Central memory CD8-positive, alpha-beta T cell (primary cell): Measurements from ENCODE around the gene PPP4R3A.
"Not testable (repeated sequence)": the region's sequence is repeated elsewhere in the genome, so short reads cannot be mapped to it uniquely, and the experiment has no call there.

ENCODE experiments used
- ATAC-seq: fragments of 150-1000 bp; cut with Tn5 transposase; replicated peaks from 2 replicates; pipeline ENCODE4 v1.10.0; 2022; ENCODE audit warnings: mild to moderate bottlenecking, moderate FRiP score, moderate number of reproducible peaks; ENCODE audit not compliant: poor library complexity, severe bottlenecking; ENCODE audit errors: extremely low read depth
- DNase-seq, 2 donors: peaks; one replicate each; pipeline ENCODE4 v3.0.0; 2021; ENCODE audit warnings: low spot score in 2 of 2
- H3K27ac Mint-ChIP-seq: one replicate; pipeline ENCODE4 v1.8.0; 2022; ENCODE audit warnings: low read depth, mild to moderate bottlenecking, moderate library complexity, mixed read lengths
- H3K27me3 Mint-ChIP-seq: one replicate; pipeline ENCODE4 v1.8.0; 2022; ENCODE audit warnings: mixed read lengths
- H3K36me3 Mint-ChIP-seq: one replicate; pipeline ENCODE4 v1.8.0; 2022; ENCODE audit warnings: mild to moderate bottlenecking, moderate library complexity, mixed read lengths; ENCODE audit not compliant: insufficient read depth
- H3K4me1 Mint-ChIP-seq: one replicate; pipeline ENCODE4 v1.8.0; 2022; ENCODE audit warnings: mixed read lengths
- H3K4me3 Mint-ChIP-seq: one replicate; pipeline ENCODE4 v1.8.0; 2022; ENCODE audit warnings: mild to moderate bottlenecking, moderate library complexity, mixed read lengths
- H3K9me3 Mint-ChIP-seq: one replicate; pipeline ENCODE4 v1.8.0; 2022; ENCODE audit warnings: mixed read lengths

PPP4R3A gene

DNA sequence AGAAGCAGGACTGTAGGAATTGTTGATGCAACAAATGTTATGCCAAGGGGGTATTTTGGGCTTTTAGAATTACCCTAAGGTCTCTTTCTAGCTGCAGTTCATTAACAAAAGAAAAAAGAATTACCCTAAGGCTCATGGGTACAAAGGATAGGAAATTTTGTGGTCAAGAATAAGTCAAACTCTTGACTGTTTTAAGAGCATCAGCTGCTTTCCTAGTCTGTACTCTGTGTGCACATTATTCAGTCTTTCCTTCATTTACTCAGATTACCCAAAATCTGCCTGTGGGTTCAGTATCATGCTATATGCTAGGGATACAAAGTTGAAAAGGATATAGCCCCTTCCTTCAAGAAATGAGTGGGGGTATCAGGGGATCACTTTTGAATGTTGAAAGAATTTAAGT is 56.0 kb downstream of the PPP4R3A start:
- H3K4me3 Mint-ChIP-seq: no peak overlapping the region
- H3K27me3 Mint-ChIP-seq: no peaks in the 10 kb centered on the region
- H3K27ac Mint-ChIP-seq: no peak overlapping the region
- no peak for ATAC-seq
- H3K36me3 Mint-ChIP-seq: peaks cover 37% of the 10 kb centered on the region
- H3K4me1 Mint-ChIP-seq: peaks cover 5% of the 10 kb centered on the region
- DNase-seq: no peak
- no peaks in the 10 kb centered on the region for H3K9me3 Mint-ChIP-seq

DNA sequence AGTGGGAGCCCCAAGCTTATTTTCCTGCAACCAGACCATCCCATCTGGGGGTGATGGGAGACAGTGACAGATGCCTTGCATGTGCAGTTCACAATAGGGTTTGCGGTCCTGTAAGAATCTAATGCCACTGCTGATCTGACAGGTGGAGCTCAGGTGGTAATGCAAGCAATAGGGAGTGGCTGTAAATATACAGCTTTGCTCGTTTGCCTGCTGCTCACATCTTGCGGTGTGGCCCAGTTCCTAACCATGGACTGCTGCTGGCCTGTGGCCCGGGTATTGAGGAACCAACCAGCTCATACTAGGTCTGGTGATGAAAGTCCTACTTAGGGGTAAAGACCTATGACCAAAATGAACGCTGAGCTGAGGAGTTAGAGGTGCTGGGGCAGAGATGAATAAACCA is 56.4 kb downstream of the PPP4R3A start:
- Mint-ChIP-seq H3K4me1 (peaks cover 5% of the 10 kb centered on the region), H3K4me3 (no peak overlapping the region), H3K27me3 (no peaks in the 10 kb centered on the region), H3K36me3 (peaks cover 33% of the 10 kb centered on the region), H3K27ac (no peak overlapping the region), H3K9me3 (no peaks in the 10 kb centered on the region)
- DNase-seq: no peak
- ATAC-seq: no peak

- ATAC-seq: no peak
- DNase-seq: no peak
- Mint-ChIP-seq H3K4me3 (no peak overlapping the region), H3K27ac (no peak overlapping the region), H3K4me1 (no peaks in the 10 kb centered on the region), H3K9me3 (no peaks in the 10 kb centered on the region), H3K27me3 (peaks cover 32% of the 10 kb centered on the region), H3K36me3 (peaks cover 2% of the 10 kb centered on the region)
Observed at GRCh38 chr14:91444335-91445020, 65.6 kb downstream of the PPP4R3A start.

DNA sequence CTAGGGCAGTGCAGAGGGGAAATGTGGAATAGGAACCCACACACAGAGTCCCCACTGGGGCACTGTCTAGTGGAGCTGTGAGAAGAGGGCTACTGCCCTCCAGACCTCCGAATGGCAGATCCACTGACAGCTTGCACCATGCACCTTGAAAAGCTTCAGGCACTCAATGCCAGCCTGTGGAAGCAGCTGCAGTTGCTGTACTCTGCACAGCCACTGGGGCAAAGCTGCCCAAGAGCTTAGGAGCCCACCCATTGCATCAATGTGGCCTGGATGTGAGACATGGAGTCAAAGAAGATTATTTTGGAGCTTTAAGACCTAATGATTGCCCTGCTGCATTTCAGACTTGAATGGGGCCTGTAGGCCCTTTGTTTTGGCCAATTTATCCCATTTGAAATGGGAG is 70.8 kb downstream of the PPP4R3A start:
- H3K36me3 Mint-ChIP-seq: no peaks in the 10 kb centered on the region
- no peaks in the 10 kb centered on the region for H3K4me1 Mint-ChIP-seq
- DNase-seq (no peak), ATAC-seq (no peak)
- no peak overlapping the region for H3K4me3 Mint-ChIP-seq
- no peaks in the 10 kb centered on the region for H3K9me3 Mint-ChIP-seq
- H3K27ac Mint-ChIP-seq: no peak overlapping the region
- peaks cover 25% of the 10 kb centered on the region for H3K27me3 Mint-ChIP-seq

GRCh38 chr14:91438845-91439244 is 71.3 kb downstream of the PPP4R3A start:
- DNase-seq: no peak
- no peaks in the 10 kb centered on the region for H3K4me1 Mint-ChIP-seq
- no peaks in the 10 kb centered on the region for H3K36me3 Mint-ChIP-seq
- no peak overlapping the region for H3K27ac Mint-ChIP-seq
- peaks cover 20% of the 10 kb centered on the region for H3K27me3 Mint-ChIP-seq
- no peak overlapping the region for H3K4me3 Mint-ChIP-seq
- ATAC-seq: no peak
- H3K9me3 Mint-ChIP-seq: no peaks in the 10 kb centered on the region

DNA sequence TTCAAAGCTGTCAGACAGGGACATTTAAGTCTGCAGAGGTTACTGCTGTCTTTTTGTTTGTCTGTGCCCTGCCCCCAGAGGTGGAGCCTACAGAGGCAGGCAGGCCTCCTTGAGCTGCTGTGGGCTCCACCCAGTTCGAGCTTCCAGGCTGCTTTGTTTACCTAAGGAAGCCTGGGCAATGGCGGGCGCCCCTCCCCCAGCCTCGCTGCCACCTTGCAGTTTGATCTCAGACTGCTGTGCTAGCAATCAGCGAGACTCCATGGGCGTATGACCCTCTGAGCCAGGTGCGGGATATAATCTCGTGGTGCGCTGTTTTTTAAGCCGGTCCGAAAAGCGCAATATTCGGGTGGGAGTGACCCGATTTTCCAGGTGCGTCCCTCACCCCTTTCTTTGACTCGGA is 73.8 kb downstream of the PPP4R3A start:
- H3K9me3 Mint-ChIP-seq, H3K27me3 Mint-ChIP-seq, H3K4me3 Mint-ChIP-seq, H3K27ac Mint-ChIP-seq, H3K36me3 Mint-ChIP-seq, DNase-seq, H3K4me1 Mint-ChIP-seq, ATAC-seq: not testable (repeated sequence)

DNA sequence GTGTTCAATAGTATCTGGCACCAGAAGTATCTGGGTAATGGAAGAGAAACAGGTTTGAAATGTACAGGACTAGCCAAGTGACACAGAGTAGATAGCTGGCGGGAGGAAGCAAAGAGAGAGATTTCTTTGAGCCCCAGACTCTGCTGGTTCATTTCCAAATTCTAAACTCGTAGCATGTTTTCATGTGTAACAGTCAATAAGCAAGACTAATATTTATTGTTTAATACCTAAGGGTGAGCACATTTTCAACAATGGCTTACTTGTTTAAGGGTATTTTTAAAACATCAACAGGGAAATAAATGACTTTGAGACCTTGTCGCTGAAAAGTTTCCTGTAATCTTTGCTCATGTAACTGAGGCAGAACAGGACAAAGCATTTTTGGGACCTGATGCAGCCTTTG is 80.7 kb downstream of the PPP4R3A start:
- H3K27ac Mint-ChIP-seq: no peak overlapping the region
- no peak overlapping the region for H3K4me3 Mint-ChIP-seq
- H3K9me3 Mint-ChIP-seq: no peaks in the 10 kb centered on the region
- no peak for DNase-seq
- peaks cover 12% of the 10 kb centered on the region for H3K4me1 Mint-ChIP-seq
- no peak for ATAC-seq
- no peaks in the 10 kb centered on the region for H3K27me3 Mint-ChIP-seq
- no peaks in the 10 kb centered on the region for H3K36me3 Mint-ChIP-seq

GRCh38 chr14:91428931-91429330 is 81.2 kb downstream of the PPP4R3A start:
- H3K9me3 Mint-ChIP-seq, H3K27ac Mint-ChIP-seq, H3K36me3 Mint-ChIP-seq, H3K4me3 Mint-ChIP-seq, H3K27me3 Mint-ChIP-seq, DNase-seq, ATAC-seq: not testable (repeated sequence)
- peaks cover 12% of the 10 kb centered on the region for H3K4me1 Mint-ChIP-seq

GRCh38 chr14:91425531-91425944 is 84.6 kb downstream of the PPP4R3A start:
- ATAC-seq, DNase-seq: not testable (repeated sequence)
- peaks cover 12% of the 10 kb centered on the region for H3K4me1 Mint-ChIP-seq

GRCh38 chr14:91424813-91425530 is 85.1 kb downstream of the PPP4R3A start:
- H3K27ac Mint-ChIP-seq: no peak overlapping the region
- no peaks in the 10 kb centered on the region for H3K27me3 Mint-ChIP-seq
- DNase-seq (no peak), ATAC-seq (no peak)
- peaks cover 12% of the 10 kb centered on the region for H3K4me1 Mint-ChIP-seq
- no peaks in the 10 kb centered on the region for H3K9me3 Mint-ChIP-seq
- H3K4me3 Mint-ChIP-seq: no peak overlapping the region
- no peaks in the 10 kb centered on the region for H3K36me3 Mint-ChIP-seq

More at GRCh38 chr14:91425531-91425944, 84.6 kb downstream of the PPP4R3A start:
- not testable (repeated sequence) for H3K36me3 Mint-ChIP-seq, H3K27ac Mint-ChIP-seq, H3K27me3 Mint-ChIP-seq, H3K4me3 Mint-ChIP-seq, H3K9me3 Mint-ChIP-seq

DNA sequence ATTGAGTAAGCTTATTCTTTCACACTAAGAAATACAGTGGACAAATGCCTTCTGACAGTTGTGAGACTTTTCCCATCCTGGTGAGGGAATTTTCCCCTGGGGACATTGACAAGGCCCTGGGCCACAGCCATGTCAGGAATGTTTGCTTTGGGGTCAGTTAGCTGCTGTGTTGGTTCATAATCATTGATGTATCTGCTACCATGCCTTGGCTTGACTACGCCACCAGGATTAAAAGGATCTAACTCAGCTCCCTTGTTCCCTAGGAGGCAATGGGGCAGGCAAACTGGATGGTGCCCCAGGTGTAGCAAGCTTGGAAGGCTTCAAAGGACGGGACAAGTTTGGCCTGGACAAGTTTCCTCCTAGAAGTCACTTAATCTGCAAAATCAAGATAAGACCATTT is 89.4 kb downstream of the PPP4R3A start:
- ATAC-seq (no peak), DNase-seq (no peak)
- H3K27ac Mint-ChIP-seq: no peak overlapping the region
- no peak overlapping the region for H3K4me3 Mint-ChIP-seq
- H3K27me3 Mint-ChIP-seq: no peaks in the 10 kb centered on the region
- H3K4me1 Mint-ChIP-seq: peaks cover 21% of the 10 kb centered on the region
- peaks cover 21% of the 10 kb centered on the region for H3K36me3 Mint-ChIP-seq
- H3K9me3 Mint-ChIP-seq: no peaks in the 10 kb centered on the region

DNA sequence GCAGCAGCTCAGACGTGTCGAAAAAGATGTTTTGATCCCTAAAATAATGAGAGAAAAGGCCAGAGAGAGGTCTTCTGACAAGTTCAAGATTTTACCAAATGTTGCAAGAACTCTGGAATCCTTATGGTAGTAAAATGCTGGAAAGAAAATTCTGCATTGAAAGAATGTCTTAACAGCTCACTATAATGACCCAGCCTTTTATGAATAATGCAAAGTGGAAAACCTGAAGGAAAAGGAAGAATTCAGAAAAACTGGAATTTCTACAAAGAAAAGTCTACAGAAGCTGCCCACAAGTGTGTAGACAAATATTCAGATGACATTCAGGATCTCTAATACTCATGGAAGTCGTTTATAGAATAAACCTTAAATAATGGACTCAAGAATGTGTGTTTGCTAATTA is 90.7 kb downstream of the PPP4R3A start:
- Mint-ChIP-seq H3K9me3 (no peaks in the 10 kb centered on the region), H3K4me3 (peak overlapping the region; percentile 70)

GRCh38 chr14:91419044-91419397 is 91.1 kb downstream of the PPP4R3A start:
- no peak for DNase-seq
- Mint-ChIP-seq H3K9me3 (no peaks in the 10 kb centered on the region), H3K4me3 (peak overlapping the region; percentile 70), H3K4me1 (peaks cover 36% of the 10 kb centered on the region), H3K36me3 (peaks cover 35% of the 10 kb centered on the region), H3K27ac (peak overlapping the region; percentile 93), H3K27me3 (no peaks in the 10 kb centered on the region)
- peak; percentile 15 for ATAC-seq

More for the DNA sequence above, 90.7 kb downstream of the PPP4R3A start:
- Mint-ChIP-seq H3K4me1 (peaks cover 31% of the 10 kb centered on the region), H3K36me3 (peaks cover 32% of the 10 kb centered on the region), H3K27ac (peak overlapping the region; percentile 93), H3K27me3 (no peaks in the 10 kb centered on the region)
- DNase-seq: no peak
- ATAC-seq: no peak
